ENCODE measurements around the gene EMCN.
A peak's percentile ranks its signal among the peaks of the same experiment; 100 is the strongest.

- peak in 3 of 4 experiments; percentile 11 to 29 (median 11) for TF ChIP-seq CTCF (IDR thresholded peaks at IDR 0.05)
- no peak for TF ChIP-seq POLR2A (IDR thresholded peaks at IDR 0.05)
These were observed 96.4 kb downstream of the EMCN start for GRCh38 chr4:100421361-100421978.

All from uterus (tissue), 2 donors.